Tibial nerve (tissue), 4 donors: Measurements from ENCODE around the gene DCAF6. TPM values are rescaled to one million over a fixed set of nuclear protein-coding genes. Genes with fewer than 3 reads are reported as not detected.

Experiments used
- DNase-seq, 2 donors: peaks; one replicate each; pipeline ENCODE4 v3.0.0-alpha.2; 2019; ENCODE audit warnings: low spot score in 2 of 2
- H3K27ac ChIP-seq, 4 donors: fragments of 200-600 bp; sonication (generic) in 3 of 4; one replicate each; pipeline ENCODE4 v1.5.1; 2017 to 2019; ENCODE audit warnings: mild to moderate bottlenecking in 1 of 4
- H3K27me3 ChIP-seq, 2 donors: fragments of 200-600 bp; sonication (generic) in 1 of 2; one replicate each; pipeline versions ENCODE4 v1.5.1 to v1.6.0; 2017 to 2019
- H3K36me3 ChIP-seq, 3 donors: fragments of 200-600 bp; sonication (generic); one replicate each; pipeline ENCODE4 v1.5.1; 2018 to 2019
- H3K4me1 ChIP-seq, 4 donors: fragments of 200-600 bp; sonication (generic) in 3 of 4; one replicate each; pipeline ENCODE4 v1.5.1; 2017 to 2019
- H3K4me3 ChIP-seq, 4 donors: fragments of 200-600 bp; sonication (generic) in 3 of 4; one replicate each; pipeline ENCODE4 v1.5.1; 2017 to 2019; ENCODE audit warnings: mild to moderate bottlenecking in 1 of 4, moderate library complexity in 1 of 4
- H3K9me3 ChIP-seq, 4 donors: fragments of 200-600 bp; sonication (generic) in 3 of 4; one replicate each; pipeline ENCODE4 v1.5.1; 2017 to 2019
- EP300 ChIP-seq, 2 donors: sonication (generic); formaldehyde crosslinking; IDR thresholded peaks; one replicate each; pipeline ENCODE4 v1.6.1; 2017; ENCODE audit warnings: antibody characterized with exemption in 2 of 2, mild to moderate bottlenecking in 1 of 2
- POLR2A ChIP-seq, 2 donors: fragments of 450-650 bp; IDR thresholded peaks; one replicate each; pipeline ENCODE4 v1.6.1; 2017; ENCODE audit warnings: antibody characterized with exemption in 2 of 2, mild to moderate bottlenecking in 2 of 2, moderate library complexity in 2 of 2
- WGBS, 2 donors: methylation state at CpG; one replicate each; pipeline ENCODE4 v1.1.5; 2018; 5-methylcytosine and 5-hydroxymethylcytosine counted together
- total RNA-seq, 4 donors: library from RNA; depleted of rRNA; stranded (reverse); fragments of >200 nt; gene quantifications; one replicate each; pipeline ENCODE4 v1.1.0, GENCODE V29; 2016
- TF ChIP-seq, protein P1 (sequence below), 5 experiments: fragments of 200-600 bp in 3 of 5; fragments of 450-650 bp in 2 of 5; sonication (generic) in 3 of 5; IDR thresholded peaks; one replicate each; pipeline ENCODE4 v1.5.1; 2016 to 2019; ENCODE audit warnings: antibody characterized with exemption in 5 of 5, mild to moderate bottlenecking in 3 of 5, moderate library complexity in 2 of 5

DCAF6 gene
- total RNA-seq, 4 donors from 2014 or later, result 75.7 to 118 (median 77.4) TPM

DNA sequence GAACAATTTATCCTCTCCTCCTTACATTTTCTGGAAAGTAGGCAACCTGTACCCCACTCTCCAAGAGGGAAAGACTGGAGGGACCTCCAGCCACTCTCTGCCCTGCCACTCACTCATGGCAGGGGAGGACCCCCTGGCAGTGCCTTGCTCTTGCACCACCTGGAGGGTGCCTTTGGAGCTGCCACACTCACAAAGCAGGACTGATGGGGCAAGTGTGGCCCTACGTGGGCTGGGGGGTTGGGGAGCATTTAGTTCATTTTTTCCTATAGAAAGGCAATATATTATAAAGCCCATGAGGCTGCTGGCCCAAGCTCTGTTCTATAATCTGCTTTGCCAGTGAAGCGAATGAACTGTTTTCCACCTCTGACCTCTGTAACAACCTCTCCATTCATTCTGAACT lies 150.0 kb downstream of the DCAF6 start:
- Histone ChIP-seq H3K9me3 (no peaks in the 10 kb centered on the region), H3K4me1 (peaks cover 0 to 41% (median 10%) of the 10 kb centered on the region in 4 donors), H3K4me3 (no peak overlapping the region), H3K27me3 (no peaks in the 10 kb centered on the region), H3K27ac (peak overlapping the region in 2 of 4 donors; percentile 61 to 72), H3K36me3 (peaks cover 0 to 44% (median 0%) of the 10 kb centered on the region in 3 donors)
- 49 to 56% methylated on average over 2 of the region's 2 CpGs for WGBS, 2 donors
- no peak for TF ChIP-seq POLR2A (IDR thresholded peaks at IDR 0.05)
- TF ChIP-seq, protein P1, sequence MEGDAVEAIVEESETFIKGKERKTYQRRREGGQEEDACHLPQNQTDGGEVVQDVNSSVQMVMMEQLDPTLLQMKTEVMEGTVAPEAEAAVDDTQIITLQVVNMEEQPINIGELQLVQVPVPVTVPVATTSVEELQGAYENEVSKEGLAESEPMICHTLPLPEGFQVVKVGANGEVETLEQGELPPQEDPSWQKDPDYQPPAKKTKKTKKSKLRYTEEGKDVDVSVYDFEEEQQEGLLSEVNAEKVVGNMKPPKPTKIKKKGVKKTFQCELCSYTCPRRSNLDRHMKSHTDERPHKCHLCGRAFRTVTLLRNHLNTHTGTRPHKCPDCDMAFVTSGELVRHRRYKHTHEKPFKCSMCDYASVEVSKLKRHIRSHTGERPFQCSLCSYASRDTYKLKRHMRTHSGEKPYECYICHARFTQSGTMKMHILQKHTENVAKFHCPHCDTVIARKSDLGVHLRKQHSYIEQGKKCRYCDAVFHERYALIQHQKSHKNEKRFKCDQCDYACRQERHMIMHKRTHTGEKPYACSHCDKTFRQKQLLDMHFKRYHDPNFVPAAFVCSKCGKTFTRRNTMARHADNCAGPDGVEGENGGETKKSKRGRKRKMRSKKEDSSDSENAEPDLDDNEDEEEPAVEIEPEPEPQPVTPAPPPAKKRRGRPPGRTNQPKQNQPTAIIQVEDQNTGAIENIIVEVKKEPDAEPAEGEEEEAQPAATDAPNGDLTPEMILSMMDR (IDR thresholded peaks at IDR 0.05), result no peak
- DNase-seq, result no peak

- Histone ChIP-seq H3K27me3 (no peaks in the 10 kb centered on the region), H3K27ac (no peak overlapping the region), H3K36me3 (peaks cover 0 to 44% (median 0%) of the 10 kb centered on the region in 3 donors), H3K9me3 (no peaks in the 10 kb centered on the region), H3K4me3 (no peak overlapping the region), H3K4me1 (peaks cover 0 to 31% (median 7%) of the 10 kb centered on the region in 4 donors)
- DNase-seq, result no peak
- TF ChIP-seq, protein P1 (IDR thresholded peaks at IDR 0.05), result no peak
- TF ChIP-seq POLR2A (IDR thresholded peaks at IDR 0.05) (no peak), EP300 (IDR thresholded peaks at IDR 0.05) (no peak)
- WGBS, 2 donors, result 88 to 89% methylated on average over 10 of the region's 10 CpGs
These were observed 151.2 kb downstream of the DCAF6 start for GRCh38 chr1:168087696-168088095.

GRCh38 chr1:168088511-168089325 lies 152.2 kb downstream of the DCAF6 start:
- TF ChIP-seq POLR2A (IDR thresholded peaks at IDR 0.05), result no peak
- TF ChIP-seq, protein P1 (IDR thresholded peaks at IDR 0.05), result no peak
- no peak for TF ChIP-seq EP300 (IDR thresholded peaks at IDR 0.05)
- Histone ChIP-seq H3K27me3 (no peaks in the 10 kb centered on the region), H3K4me1 (peaks cover 0 to 27% (median 7%) of the 10 kb centered on the region in 4 donors), H3K9me3 (no peaks in the 10 kb centered on the region), H3K4me3 (no peak overlapping the region), H3K27ac (no peak overlapping the region), H3K36me3 (peaks cover 0 to 48% (median 0%) of the 10 kb centered on the region in 3 donors)
- WGBS, 2 donors, result 87 to 92% methylated on average over 13 to 14 of the region's 14 CpGs
- DNase-seq, result no peak

GRCh38 chr1:168089326-168089978 lies 153.0 kb downstream of the DCAF6 start:
- no peak for DNase-seq
- H3K27me3 ChIP-seq, result no peaks in the 10 kb centered on the region
- H3K27ac ChIP-seq, result no peak overlapping the region
- TF ChIP-seq EP300 (IDR thresholded peaks at IDR 0.05), result no peak
- TF ChIP-seq, protein P1 (IDR thresholded peaks at IDR 0.05), result no peak
- TF ChIP-seq POLR2A (IDR thresholded peaks at IDR 0.05), result no peak
- 80 to 87% methylated on average over 9 to 11 of the region's 13 CpGs for WGBS, 2 donors
- peaks cover 0 to 21% (median 7%) of the 10 kb centered on the region in 4 donors for H3K4me1 ChIP-seq
- H3K36me3 ChIP-seq, result peaks cover 0 to 54% (median 0%) of the 10 kb centered on the region in 3 donors
- H3K9me3 ChIP-seq, result no peaks in the 10 kb centered on the region
- H3K4me3 ChIP-seq, result no peak overlapping the region

DNA sequence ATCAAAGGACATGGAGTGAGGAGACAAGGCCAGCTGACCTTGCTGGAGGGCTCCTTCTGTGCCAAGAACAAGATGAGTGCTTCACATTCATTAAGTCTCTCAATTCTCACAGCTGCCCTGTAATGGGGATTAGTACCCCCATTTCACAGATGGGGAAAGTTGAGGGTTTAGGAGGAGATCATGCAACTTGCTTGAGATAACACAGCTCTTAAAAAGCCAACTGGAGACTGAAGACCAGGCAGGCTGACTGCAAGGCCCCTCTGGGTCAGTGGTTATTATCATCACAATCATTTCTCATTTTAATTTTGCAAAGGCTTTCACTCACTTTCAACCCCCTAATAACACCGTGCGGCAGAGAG lies 153.5 kb downstream of the DCAF6 start:
- H3K27me3 ChIP-seq, result no peaks in the 10 kb centered on the region
- no peak for DNase-seq
- no peak for TF ChIP-seq POLR2A (IDR thresholded peaks at IDR 0.05)
- TF ChIP-seq, protein P1 (IDR thresholded peaks at IDR 0.05), result no peak
- no peak for TF ChIP-seq EP300 (IDR thresholded peaks at IDR 0.05)
- 92 to 98% methylated on average over 2 of the region's 2 CpGs for WGBS, 2 donors
- no peak overlapping the region for H3K4me3 ChIP-seq
- peaks cover 0 to 59% (median 0%) of the 10 kb centered on the region in 3 donors for H3K36me3 ChIP-seq
- peaks cover 0 to 16% (median 7%) of the 10 kb centered on the region in 4 donors for H3K4me1 ChIP-seq
- no peak overlapping the region for H3K27ac ChIP-seq
- no peaks in the 10 kb centered on the region for H3K9me3 ChIP-seq
